ENCODE measurements around the gene ATP8A1.

The ATP8A1 gene

DNA sequence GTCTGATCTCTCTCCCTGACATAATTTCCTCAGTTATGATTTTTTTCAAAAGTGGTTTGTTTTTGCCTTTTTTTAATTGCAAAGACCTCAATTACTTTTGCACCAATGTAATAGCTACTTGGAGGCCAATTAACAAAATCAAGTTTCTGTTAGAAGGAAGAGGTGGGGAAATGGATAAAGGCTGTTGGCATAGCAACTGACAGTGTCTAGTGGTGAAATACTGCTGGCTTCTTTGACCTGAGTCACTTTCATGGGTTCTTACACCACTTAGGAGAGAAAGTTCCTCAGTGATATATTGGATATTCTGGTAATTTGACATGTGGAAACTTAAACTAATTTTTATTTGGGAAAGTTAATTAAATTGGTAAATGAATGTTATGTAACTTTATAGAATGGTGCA lies 26.5 kb upstream of the ATP8A1 start:
- no peak for DNase-seq
- Histone ChIP-seq H3K4me3 (ENCODE audit: low read depth, low read length) (no peak overlapping the region), H3K36me3 (no peaks in the 10 kb centered on the region), H3K27me3 (ENCODE audit: insufficient read depth, low read depth, severe bottlenecking) (no peaks in the 10 kb centered on the region), H3K27ac (no peak overlapping the region), H3K9me3 (ENCODE audit: severe bottlenecking) (no peaks in the 10 kb centered on the region)
- TF ChIP-seq, protein P1, sequence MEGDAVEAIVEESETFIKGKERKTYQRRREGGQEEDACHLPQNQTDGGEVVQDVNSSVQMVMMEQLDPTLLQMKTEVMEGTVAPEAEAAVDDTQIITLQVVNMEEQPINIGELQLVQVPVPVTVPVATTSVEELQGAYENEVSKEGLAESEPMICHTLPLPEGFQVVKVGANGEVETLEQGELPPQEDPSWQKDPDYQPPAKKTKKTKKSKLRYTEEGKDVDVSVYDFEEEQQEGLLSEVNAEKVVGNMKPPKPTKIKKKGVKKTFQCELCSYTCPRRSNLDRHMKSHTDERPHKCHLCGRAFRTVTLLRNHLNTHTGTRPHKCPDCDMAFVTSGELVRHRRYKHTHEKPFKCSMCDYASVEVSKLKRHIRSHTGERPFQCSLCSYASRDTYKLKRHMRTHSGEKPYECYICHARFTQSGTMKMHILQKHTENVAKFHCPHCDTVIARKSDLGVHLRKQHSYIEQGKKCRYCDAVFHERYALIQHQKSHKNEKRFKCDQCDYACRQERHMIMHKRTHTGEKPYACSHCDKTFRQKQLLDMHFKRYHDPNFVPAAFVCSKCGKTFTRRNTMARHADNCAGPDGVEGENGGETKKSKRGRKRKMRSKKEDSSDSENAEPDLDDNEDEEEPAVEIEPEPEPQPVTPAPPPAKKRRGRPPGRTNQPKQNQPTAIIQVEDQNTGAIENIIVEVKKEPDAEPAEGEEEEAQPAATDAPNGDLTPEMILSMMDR (IDR thresholded peaks at IDR 0.05; ENCODE audit: low read depth, low read length) = no peak

DNA sequence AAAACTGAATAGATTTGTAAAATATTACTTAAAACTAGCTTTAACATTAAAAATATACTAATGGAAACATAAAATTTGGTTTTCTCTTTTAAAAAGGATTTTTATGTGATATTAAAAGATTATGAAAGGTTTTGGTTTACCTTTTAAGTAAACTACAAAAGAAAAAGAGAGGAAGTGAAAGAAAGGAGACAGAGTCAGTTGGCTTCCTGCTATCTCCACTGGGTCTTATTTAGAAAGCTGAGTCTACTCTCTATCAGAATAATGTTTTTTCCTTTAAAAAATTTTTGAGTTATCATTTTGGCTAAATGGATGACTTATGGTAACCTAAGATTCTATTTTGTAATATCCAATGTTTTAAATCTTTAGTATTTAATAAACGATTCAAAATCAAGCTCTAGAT lies 21.6 kb upstream of the ATP8A1 start:
- Histone ChIP-seq H3K36me3 (no peaks in the 10 kb centered on the region), H3K27me3 (ENCODE audit: insufficient read depth, low read depth, severe bottlenecking) (no peaks in the 10 kb centered on the region), H3K4me3 (ENCODE audit: low read depth, low read length) (no peak overlapping the region), H3K27ac (no peak overlapping the region), H3K9me3 (ENCODE audit: severe bottlenecking) (no peaks in the 10 kb centered on the region)
- DNase-seq = no peak
- TF ChIP-seq, protein P1 (IDR thresholded peaks at IDR 0.05; ENCODE audit: low read depth, low read length) = no peak

DNA sequence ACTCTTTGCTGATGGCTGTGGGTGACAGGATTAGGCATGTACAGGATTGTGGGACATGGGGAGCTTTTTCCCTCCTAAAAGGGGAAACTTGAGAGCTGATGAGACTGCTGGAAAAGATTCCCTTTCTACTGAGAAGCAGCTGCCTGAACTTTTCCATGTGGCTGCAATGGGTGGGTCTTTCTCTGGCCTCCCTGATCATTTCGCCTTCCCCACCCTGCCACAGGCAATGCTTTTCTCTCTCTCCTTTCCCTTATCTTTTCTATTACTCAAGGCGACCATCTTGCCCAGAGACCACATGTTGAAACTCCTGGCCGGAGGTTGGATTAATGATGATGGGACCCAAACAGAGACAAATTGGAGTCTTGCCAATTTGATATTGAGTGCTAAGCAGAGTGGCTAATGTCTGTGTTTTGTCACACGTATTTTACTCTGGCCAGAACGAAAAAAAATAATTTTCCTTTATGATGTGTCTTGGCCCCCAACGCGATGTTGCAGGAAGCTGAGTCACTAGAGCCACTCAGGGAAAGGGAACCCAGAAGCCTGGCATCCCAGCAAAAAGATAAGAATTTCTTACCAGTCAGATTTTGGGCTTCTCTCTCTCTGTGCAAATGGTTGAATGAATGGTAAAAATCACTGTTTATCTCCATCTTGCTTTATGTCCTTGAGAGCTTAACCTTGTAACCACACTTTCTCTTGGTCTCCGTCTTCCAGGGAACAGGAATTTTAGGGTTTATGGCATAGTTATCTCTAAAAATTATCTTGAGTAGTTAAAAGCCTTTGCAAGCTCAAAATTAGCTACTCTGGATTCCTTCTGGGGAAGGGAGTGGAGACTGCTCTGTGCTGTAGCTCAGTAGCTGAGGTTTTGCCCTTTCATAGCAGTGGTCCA lies 19.4 kb upstream of the ATP8A1 start:
- H3K4me3 ChIP-seq (ENCODE audit: low read depth, low read length) = no peak overlapping the region
- no peaks in the 10 kb centered on the region for H3K9me3 ChIP-seq (ENCODE audit: severe bottlenecking)
- DNase-seq = no peak
- H3K27ac ChIP-seq = no peak overlapping the region
- TF ChIP-seq, protein P1 (IDR thresholded peaks at IDR 0.05; ENCODE audit: low read depth, low read length) = no peak
- H3K27me3 ChIP-seq (ENCODE audit: insufficient read depth, low read depth, severe bottlenecking) = no peaks in the 10 kb centered on the region
- no peaks in the 10 kb centered on the region for H3K36me3 ChIP-seq

DNA sequence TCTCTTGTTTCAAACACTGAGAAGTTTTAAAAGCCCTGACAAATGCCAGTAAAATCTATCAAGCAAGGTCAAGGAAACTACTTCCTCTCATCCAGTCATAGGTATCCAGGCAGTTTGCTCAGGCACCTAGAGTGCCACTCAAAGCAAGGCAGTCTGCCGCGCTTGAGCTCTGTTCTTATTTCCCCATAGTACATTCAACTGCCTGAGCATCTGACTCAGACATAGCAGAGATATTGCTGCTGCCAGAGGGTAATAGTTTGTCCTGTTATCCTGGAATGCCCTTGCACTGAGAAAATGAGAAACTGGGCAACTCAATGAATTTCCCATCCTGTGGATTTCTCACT lies 16.1 kb upstream of the ATP8A1 start:
- Histone ChIP-seq H3K4me3 (ENCODE audit: low read depth, low read length) (no peak overlapping the region), H3K9me3 (ENCODE audit: severe bottlenecking) (no peaks in the 10 kb centered on the region), H3K36me3 (no peaks in the 10 kb centered on the region), H3K27ac (no peak overlapping the region), H3K27me3 (ENCODE audit: insufficient read depth, low read depth, severe bottlenecking) (no peaks in the 10 kb centered on the region)
- TF ChIP-seq, protein P1 (IDR thresholded peaks at IDR 0.05; ENCODE audit: low read depth, low read length) = no peak
- no peak for DNase-seq

DNA sequence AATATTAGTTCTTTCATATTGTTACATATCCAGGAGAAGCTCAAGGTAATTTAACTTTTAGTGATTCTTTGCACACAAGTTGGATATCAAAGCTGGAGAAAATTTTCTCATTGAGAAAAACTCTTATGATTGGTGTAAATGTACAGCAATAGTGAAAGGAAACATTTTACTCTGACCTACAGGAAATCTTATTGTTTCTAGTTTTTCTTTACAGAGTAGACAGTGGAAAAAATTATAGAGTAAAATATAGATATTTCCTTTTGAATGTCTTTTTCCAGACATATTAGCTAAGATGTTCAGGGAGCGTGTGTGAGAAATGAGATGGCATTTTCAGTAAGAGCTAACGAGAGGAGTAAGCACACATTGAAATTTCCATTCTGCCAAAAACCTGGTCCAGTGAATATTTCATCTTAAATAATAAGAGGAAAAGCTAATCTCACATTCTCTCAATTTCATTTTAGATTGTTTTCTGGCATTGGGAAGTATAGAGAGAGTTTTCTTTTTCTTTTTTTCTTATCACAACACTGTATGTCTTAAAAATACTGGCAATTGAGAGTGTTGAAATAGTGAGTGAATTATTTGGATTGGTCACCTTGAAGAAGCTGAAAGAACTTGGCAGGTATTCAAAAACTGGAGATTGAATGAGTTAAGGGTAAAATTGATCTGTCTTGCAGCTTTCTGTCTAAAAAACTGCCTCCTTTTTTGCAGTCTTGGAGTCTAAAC lies 15.6 kb upstream of the ATP8A1 start:
- no peaks in the 10 kb centered on the region for H3K36me3 ChIP-seq
- no peak overlapping the region for H3K27ac ChIP-seq
- no peak for DNase-seq
- TF ChIP-seq, protein P1 (IDR thresholded peaks at IDR 0.05; ENCODE audit: low read depth, low read length) = no peak
- no peaks in the 10 kb centered on the region for H3K27me3 ChIP-seq (ENCODE audit: insufficient read depth, low read depth, severe bottlenecking)
- H3K4me3 ChIP-seq (ENCODE audit: low read depth, low read length) = no peak overlapping the region
- no peaks in the 10 kb centered on the region for H3K9me3 ChIP-seq (ENCODE audit: severe bottlenecking)

Data from WERI-Rb-1 (cell line).